OCI-LY7 (cell line): ENCODE results near the gene FBLN2. TPM values are rescaled to one million over a fixed set of nuclear protein-coding genes. Genes with fewer than 3 reads are reported as not detected.

Experiments
- BruUV-seq: library from RNA; stranded (reverse); fragments of 400-500 nt; replicated peaks from 2 replicates; lab custom pipeline; 2021; lab: Mats Ljungman, UMichigan
- CTCF ChIA-PET: fragments of 300-600 bp; sonication (Branson Sonifier 250); formaldehyde crosslinking; loops from one replicate; lab custom pipeline; 2022; ENCODE audit warnings: antibody characterized with exemption; ENCODE audit not compliant: unreplicated experiment; lab: Charles Lee
- POLR2A ChIA-PET: fragments of 300-600 bp; sonication (Branson Sonifier 250); formaldehyde crosslinking; loops from one replicate; lab custom pipeline; 2022; ENCODE audit warnings: antibody characterized with exemption; lab: Charles Lee
- DNase-seq: peaks from one replicate; pipeline ENCODE4 v3.0.0-alpha.2; 2015; ENCODE audit warnings: low spot score
- H2AFZ ChIP-seq: fragments of 200-600 bp; sonication (generic), shearing (Covaris generic); 2 replicates; pipeline ENCODE4 v1.6.1; 2014; ENCODE audit warnings: mild to moderate bottlenecking, antibody characterized with exemption, low read length, moderate library complexity
- H3K27ac ChIP-seq: fragments of 200-600 bp; sonication (generic); 2 replicates; pipeline ENCODE4 v1.5.1; 2014; ENCODE audit warnings: mixed run types, low read depth, mild to moderate bottlenecking, moderate library complexity, low read length, inconsistent platforms; ENCODE audit not compliant: poor library complexity, severe bottlenecking
- H3K36me3 ChIP-seq: fragments of 200-600 bp; sonication (generic); 2 replicates; pipeline ENCODE4 v1.6.1; 2014; ENCODE audit warnings: mild to moderate bottlenecking, antibody characterized with exemption, low read length, moderate library complexity, mixed read lengths; ENCODE audit not compliant: insufficient read depth
- H3K4me1 ChIP-seq: fragments of 200-600 bp; sonication (generic); 2 replicates; pipeline ENCODE4 v1.5.1; 2014; ENCODE audit warnings: mild to moderate bottlenecking, low read length; ENCODE audit not compliant: insufficient read depth, poor library complexity, severe bottlenecking
- H3K4me2 ChIP-seq: fragments of 200-600 bp; sonication (generic); 2 replicates; pipeline ENCODE4 v1.6.1; 2014; ENCODE audit warnings: mild to moderate bottlenecking, low read length
- H3K4me3 ChIP-seq: fragments of 200-600 bp; sonication (generic); 2 replicates; pipeline ENCODE4 v1.5.1; 2014; ENCODE audit warnings: mild to moderate bottlenecking, low read depth, low read length; ENCODE audit not compliant: poor library complexity, severe bottlenecking
- H3K79me2 ChIP-seq: fragments of 200-600 bp; sonication (generic); 2 replicates; pipeline ENCODE4 v1.6.1; 2016; ENCODE audit warnings: low read depth, mild to moderate bottlenecking, low read length, moderate library complexity, mixed read lengths; ENCODE audit not compliant: insufficient read depth
- H3K9me2 ChIP-seq: fragments of 200-600 bp; sonication (generic); 2 replicates; pipeline ENCODE4 v1.6.1; 2016; ENCODE audit warnings: mild to moderate bottlenecking, low read length, mixed read lengths; ENCODE audit not compliant: insufficient read depth
- H3K9me3 ChIP-seq: fragments of 200-600 bp; sonication (generic); 2 replicates; pipeline ENCODE4 v1.6.1; 2014; ENCODE audit warnings: mild to moderate bottlenecking, mixed run types, low read length, mixed read lengths
- H4K20me1 ChIP-seq: fragments of 200-600 bp; sonication (generic); 2 replicates; pipeline ENCODE4 v1.6.1; 2014; ENCODE audit warnings: mild to moderate bottlenecking, antibody characterized with exemption, low read length, moderate library complexity, mixed read lengths; ENCODE audit not compliant: insufficient read depth
- EZH2phosphoT487 ChIP-seq: fragments of 200-600 bp; sonication (generic); IDR thresholded peaks from 2 replicates; pipeline ENCODE4 v1.6.1; 2018; ENCODE audit warnings: low read depth, borderline replicate concordance, mild to moderate bottlenecking, mixed run types, antibody characterized with exemption, low read length, moderate library complexity, mixed read lengths
- intact Hi-C: fragments of 100-400 bp; cut with micrococcal nuclease; formaldehyde crosslinking; loops from one replicate; pipeline ENCODE4 v1.10.0; 2022; ENCODE audit not compliant: unreplicated experiment
- total RNA-seq, 2 experiments: library from RNA; depleted of rRNA in 1 of 2; stranded (reverse); fragments of >200 nt in 1 of 2; shearing (Covaris generic) in 1 of 2; gene quantifications; 2 replicates each; pipeline ENCODE4 v1.2.3, GENCODE V29; 2014 to 2022
- TF ChIP-seq, protein P1 (sequence below): fragments of 200-600 bp; sonication (generic); conservative IDR thresholded peaks from 2 replicates; pipeline ENCODE4 v1.5.1; 2014; ENCODE audit warnings: mild to moderate bottlenecking, antibody characterized with exemption, low read length, moderate library complexity, mixed read lengths

FBLN2 gene
- total RNA-seq, 2 experiments from 2014 or later, result not detected

GRCh38 chr3:13642597-13642996, 93.7 kb downstream of the FBLN2 start:
- intact Hi-C loops, result no loop called here
- Histone ChIP-seq H3K79me2 (no peaks in the 10 kb centered on the region), H3K27ac (no peak overlapping the region), H2AFZ (no peak overlapping the region), H3K9me3 (no peaks in the 10 kb centered on the region), H3K4me2 (no peak overlapping the region), H3K9me2 (no peaks in the 10 kb centered on the region), H3K4me1 (no peaks in the 10 kb centered on the region), H3K36me3 (no peaks in the 10 kb centered on the region), H3K4me3 (no peak overlapping the region), H4K20me1 (no peaks in the 10 kb centered on the region)
- no peak for DNase-seq
- no TSS peak for BruUV-seq
- TF ChIP-seq, protein P1, sequence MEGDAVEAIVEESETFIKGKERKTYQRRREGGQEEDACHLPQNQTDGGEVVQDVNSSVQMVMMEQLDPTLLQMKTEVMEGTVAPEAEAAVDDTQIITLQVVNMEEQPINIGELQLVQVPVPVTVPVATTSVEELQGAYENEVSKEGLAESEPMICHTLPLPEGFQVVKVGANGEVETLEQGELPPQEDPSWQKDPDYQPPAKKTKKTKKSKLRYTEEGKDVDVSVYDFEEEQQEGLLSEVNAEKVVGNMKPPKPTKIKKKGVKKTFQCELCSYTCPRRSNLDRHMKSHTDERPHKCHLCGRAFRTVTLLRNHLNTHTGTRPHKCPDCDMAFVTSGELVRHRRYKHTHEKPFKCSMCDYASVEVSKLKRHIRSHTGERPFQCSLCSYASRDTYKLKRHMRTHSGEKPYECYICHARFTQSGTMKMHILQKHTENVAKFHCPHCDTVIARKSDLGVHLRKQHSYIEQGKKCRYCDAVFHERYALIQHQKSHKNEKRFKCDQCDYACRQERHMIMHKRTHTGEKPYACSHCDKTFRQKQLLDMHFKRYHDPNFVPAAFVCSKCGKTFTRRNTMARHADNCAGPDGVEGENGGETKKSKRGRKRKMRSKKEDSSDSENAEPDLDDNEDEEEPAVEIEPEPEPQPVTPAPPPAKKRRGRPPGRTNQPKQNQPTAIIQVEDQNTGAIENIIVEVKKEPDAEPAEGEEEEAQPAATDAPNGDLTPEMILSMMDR, result no peak
- TF ChIP-seq EZH2phosphoT487, result no peak
- CTCF ChIA-PET, result no interaction called here
- POLR2A ChIA-PET, result no interaction called here

GRCh38 chr3:13644341-13645117, 95.6 kb downstream of the FBLN2 start:
- Histone ChIP-seq H4K20me1 (no peaks in the 10 kb centered on the region), H3K4me2 (no peak overlapping the region), H3K36me3 (no peaks in the 10 kb centered on the region), H2AFZ (no peak overlapping the region), H3K9me3 (no peaks in the 10 kb centered on the region), H3K79me2 (no peaks in the 10 kb centered on the region), H3K4me3 (no peak overlapping the region), H3K4me1 (no peaks in the 10 kb centered on the region), H3K9me2 (no peaks in the 10 kb centered on the region), H3K27ac (no peak overlapping the region)
- ChIA-PET POLR2A (no interaction called here), CTCF (interaction anchor here (0.6 kb wide), 1 partner anchor 13 kb away, joined by 3 read pairs; no protein-coding TSS in a partner anchor)
- BruUV-seq, result no TSS peak
- DNase-seq, result no peak
- intact Hi-C loops, result no loop called here
- no peak for TF ChIP-seq EZH2phosphoT487
- TF ChIP-seq, protein P1, result no peak
